ENCODE measurements around the gene NUP155.
"Not testable (repeated sequence)": the region's sequence is repeated elsewhere in the genome, so short reads cannot be mapped to it uniquely, and the experiment has no call there.

Gene NUP155

DNA sequence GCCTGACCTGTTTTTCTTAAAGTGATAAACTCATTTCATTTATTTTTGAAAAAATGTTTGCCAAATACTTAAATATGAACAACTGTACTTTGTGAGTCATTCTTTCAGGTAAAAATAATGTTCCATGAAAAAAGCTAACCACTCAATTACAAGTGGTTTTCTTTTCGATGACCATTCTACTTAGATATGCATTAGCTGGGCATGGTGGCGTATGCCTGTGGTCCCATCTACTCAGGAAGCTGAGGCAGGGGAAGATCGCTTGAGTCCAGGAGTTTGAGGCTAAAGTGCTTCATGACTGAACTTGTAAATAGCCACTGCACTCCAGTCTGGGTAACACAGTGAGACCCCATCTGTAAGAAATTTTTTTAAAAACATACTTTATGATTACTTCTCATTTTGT lies 4.2 kb upstream of the NUP155 start:
- H2AFZ ChIP-seq (ENCODE audit: low read depth, low read length) = no peak overlapping the region
- peaks cover 22% of the 10 kb centered on the region for H3K4me1 ChIP-seq (ENCODE audit: insufficient read depth, low read length)
- H3K27ac ChIP-seq (ENCODE audit: low read length) = no peak overlapping the region
- no peaks in the 10 kb centered on the region for H3K9me3 ChIP-seq (ENCODE audit: insufficient read depth, low read length, severe bottlenecking)
- no peak for TF ChIP-seq EZH2 (IDR thresholded peaks at IDR 0.05; ENCODE audit: borderline replicate concordance, low read depth, low read length, severe bottlenecking)
- TF ChIP-seq, protein P1, sequence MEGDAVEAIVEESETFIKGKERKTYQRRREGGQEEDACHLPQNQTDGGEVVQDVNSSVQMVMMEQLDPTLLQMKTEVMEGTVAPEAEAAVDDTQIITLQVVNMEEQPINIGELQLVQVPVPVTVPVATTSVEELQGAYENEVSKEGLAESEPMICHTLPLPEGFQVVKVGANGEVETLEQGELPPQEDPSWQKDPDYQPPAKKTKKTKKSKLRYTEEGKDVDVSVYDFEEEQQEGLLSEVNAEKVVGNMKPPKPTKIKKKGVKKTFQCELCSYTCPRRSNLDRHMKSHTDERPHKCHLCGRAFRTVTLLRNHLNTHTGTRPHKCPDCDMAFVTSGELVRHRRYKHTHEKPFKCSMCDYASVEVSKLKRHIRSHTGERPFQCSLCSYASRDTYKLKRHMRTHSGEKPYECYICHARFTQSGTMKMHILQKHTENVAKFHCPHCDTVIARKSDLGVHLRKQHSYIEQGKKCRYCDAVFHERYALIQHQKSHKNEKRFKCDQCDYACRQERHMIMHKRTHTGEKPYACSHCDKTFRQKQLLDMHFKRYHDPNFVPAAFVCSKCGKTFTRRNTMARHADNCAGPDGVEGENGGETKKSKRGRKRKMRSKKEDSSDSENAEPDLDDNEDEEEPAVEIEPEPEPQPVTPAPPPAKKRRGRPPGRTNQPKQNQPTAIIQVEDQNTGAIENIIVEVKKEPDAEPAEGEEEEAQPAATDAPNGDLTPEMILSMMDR (IDR thresholded peaks at IDR 0.05; ENCODE audit: borderline replicate concordance, extremely low read depth, low read length, poor library complexity, severe bottlenecking) = no peak
- H4K20me1 ChIP-seq (ENCODE audit: insufficient read depth, low read length) = no peaks in the 10 kb centered on the region
- H3K4me2 ChIP-seq (ENCODE audit: insufficient read depth, low read length) = no peak overlapping the region
- H3K4me3 ChIP-seq (ENCODE audit: low read depth in 1 of 2, low read length in 2 of 2) = no peak overlapping the region
- peaks cover 15% of the 10 kb centered on the region for H3K79me2 ChIP-seq (ENCODE audit: insufficient read depth, low read length)
- no peaks in the 10 kb centered on the region for H3K36me3 ChIP-seq (ENCODE audit: insufficient read depth, low read length)
- DNase-seq (no peak), ATAC-seq (ENCODE audit: insufficient read depth, low read depth) (no peak)
- H3K9ac ChIP-seq (ENCODE audit: low read depth, low read length) = no peak overlapping the region
- no peaks in the 10 kb centered on the region for H3K27me3 ChIP-seq (ENCODE audit: insufficient read depth, low read length, poor library complexity)

DNA sequence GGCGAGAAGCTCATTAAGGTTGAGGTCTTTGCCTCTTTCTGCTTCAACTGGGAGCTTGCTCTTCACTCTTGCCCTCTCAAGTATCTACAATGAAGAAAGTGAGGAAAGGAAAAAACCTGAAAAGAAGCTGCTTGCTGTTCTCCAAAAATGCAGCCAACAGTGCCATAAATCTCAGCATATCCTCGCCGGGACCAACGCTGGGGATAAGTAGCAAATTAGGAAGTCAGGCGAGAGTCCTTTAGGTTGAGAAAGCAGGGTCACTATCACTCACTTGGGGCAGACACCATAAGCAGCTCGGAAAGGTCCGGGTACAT lies 399 bp downstream of the NUP155 start:
- H3K36me3 ChIP-seq (ENCODE audit: insufficient read depth, low read length) = peaks cover 18% of the 10 kb centered on the region
- H3K4me1 ChIP-seq (ENCODE audit: insufficient read depth, low read length) = peaks cover 47% of the 10 kb centered on the region
- peaks cover 52% of the 10 kb centered on the region for H3K79me2 ChIP-seq (ENCODE audit: insufficient read depth, low read length)
- H3K4me3 ChIP-seq (ENCODE audit: low read depth in 1 of 2, low read length in 2 of 2) = peak overlapping the region; percentile 83 to 88; a peak in 3 of 4 replicates
- peak overlapping the region; percentile 79 for H3K27ac ChIP-seq (ENCODE audit: low read length)
- H4K20me1 ChIP-seq (ENCODE audit: insufficient read depth, low read length) = peaks cover 25% of the 10 kb centered on the region; the same call in 1 of the 2 replicates
- TF ChIP-seq, protein P1 (IDR thresholded peaks at IDR 0.05; ENCODE audit: borderline replicate concordance, extremely low read depth, low read length, poor library complexity, severe bottlenecking) = no peak
- TF ChIP-seq EZH2 (IDR thresholded peaks at IDR 0.05; ENCODE audit: borderline replicate concordance, low read depth, low read length, severe bottlenecking) = no peak
- no peaks in the 10 kb centered on the region for H3K9me3 ChIP-seq (ENCODE audit: insufficient read depth, low read length, severe bottlenecking)
- H3K4me2 ChIP-seq (ENCODE audit: insufficient read depth, low read length) = peak overlapping the region; percentile 84
- peak overlapping the region; percentile 69 for H3K9ac ChIP-seq (ENCODE audit: low read depth, low read length)
- H2AFZ ChIP-seq (ENCODE audit: low read depth, low read length) = peak overlapping the region; percentile 93
- H3K27me3 ChIP-seq (ENCODE audit: insufficient read depth, low read length, poor library complexity) = no peaks in the 10 kb centered on the region
- peak; percentile 67; the same call in 2 of the 3 replicates for ATAC-seq (ENCODE audit: insufficient read depth, low read depth)
- no peak for DNase-seq

DNA sequence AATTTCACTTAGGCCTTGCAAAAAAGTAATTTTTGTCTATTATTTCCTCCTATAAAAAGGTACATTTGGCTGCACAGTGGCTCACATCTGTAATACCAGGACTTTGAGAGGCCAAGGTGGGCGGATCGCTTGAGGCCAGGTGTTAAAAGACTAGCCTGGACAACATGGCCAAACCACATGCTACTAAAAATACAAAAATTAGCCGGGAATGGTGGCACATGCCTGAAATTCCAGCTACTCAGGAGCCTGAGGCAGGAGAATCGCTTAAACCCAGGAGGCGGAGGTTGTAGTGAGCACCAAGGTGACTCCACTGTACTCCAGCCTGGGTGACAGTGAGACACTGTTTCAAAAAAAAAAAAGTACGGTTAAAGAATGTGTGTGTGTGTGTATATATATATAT lies 15.7 kb downstream of the NUP155 start:
- Histone ChIP-seq H3K9ac (ENCODE audit: low read depth, low read length) (no peak overlapping the region), H3K9me3 (ENCODE audit: insufficient read depth, low read length, severe bottlenecking) (no peaks in the 10 kb centered on the region), H2AFZ (ENCODE audit: low read depth, low read length) (no peak overlapping the region), H4K20me1 (ENCODE audit: insufficient read depth, low read length) (no peaks in the 10 kb centered on the region; the same call in 1 of the 2 replicates), H3K27ac (ENCODE audit: low read length) (no peak overlapping the region), H3K4me3 (ENCODE audit: low read depth in 1 of 2, low read length in 2 of 2) (no peak overlapping the region), H3K4me1 (ENCODE audit: insufficient read depth, low read length) (no peaks in the 10 kb centered on the region), H3K79me2 (ENCODE audit: insufficient read depth, low read length) (peaks cover 31% of the 10 kb centered on the region), H3K36me3 (ENCODE audit: insufficient read depth, low read length) (peaks cover 88% of the 10 kb centered on the region), H3K4me2 (ENCODE audit: insufficient read depth, low read length) (no peak overlapping the region), H3K27me3 (ENCODE audit: insufficient read depth, low read length, poor library complexity) (no peaks in the 10 kb centered on the region)
- no peak for ATAC-seq (ENCODE audit: insufficient read depth, low read depth)
- no peak for TF ChIP-seq EZH2 (IDR thresholded peaks at IDR 0.05; ENCODE audit: borderline replicate concordance, low read depth, low read length, severe bottlenecking)
- TF ChIP-seq, protein P1 (IDR thresholded peaks at IDR 0.05; ENCODE audit: borderline replicate concordance, extremely low read depth, low read length, poor library complexity, severe bottlenecking) = no peak
- DNase-seq = no peak

DNA sequence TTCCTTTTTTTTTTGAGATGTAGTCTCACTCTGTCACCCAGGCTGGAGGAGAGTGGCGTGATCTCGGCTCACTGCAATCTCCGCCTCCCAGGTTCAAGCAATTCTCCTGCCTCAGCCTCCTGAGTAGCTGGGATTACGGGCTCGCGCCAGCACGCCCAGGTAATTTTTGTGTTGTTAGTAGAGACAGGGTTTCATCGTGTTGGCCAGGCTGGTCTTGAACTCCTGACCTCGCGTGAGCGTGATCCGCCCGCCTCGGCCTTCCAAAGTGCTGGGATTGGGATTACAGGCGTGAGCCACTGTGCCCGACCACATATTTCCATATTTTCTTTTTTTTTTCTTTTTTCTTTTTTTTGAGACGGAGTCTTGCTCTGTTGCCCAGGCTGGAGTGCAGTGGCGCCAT lies 28.2 kb downstream of the NUP155 start:
- H3K36me3 ChIP-seq (ENCODE audit: insufficient read depth, low read length) = peaks cover 84% of the 10 kb centered on the region
- H3K9ac ChIP-seq (ENCODE audit: low read depth, low read length); DNase-seq; H2AFZ ChIP-seq (ENCODE audit: low read depth, low read length); H3K27ac ChIP-seq (ENCODE audit: low read length); H4K20me1 ChIP-seq (ENCODE audit: insufficient read depth, low read length); H3K4me2 ChIP-seq (ENCODE audit: insufficient read depth, low read length); H3K27me3 ChIP-seq (ENCODE audit: insufficient read depth, low read length, poor library complexity); H3K4me3 ChIP-seq (ENCODE audit: low read depth in 1 of 2, low read length in 2 of 2); H3K79me2 ChIP-seq (ENCODE audit: insufficient read depth, low read length); ATAC-seq (ENCODE audit: insufficient read depth, low read depth); H3K4me1 ChIP-seq (ENCODE audit: insufficient read depth, low read length); H3K9me3 ChIP-seq (ENCODE audit: insufficient read depth, low read length, severe bottlenecking): not testable (repeated sequence)

DNA sequence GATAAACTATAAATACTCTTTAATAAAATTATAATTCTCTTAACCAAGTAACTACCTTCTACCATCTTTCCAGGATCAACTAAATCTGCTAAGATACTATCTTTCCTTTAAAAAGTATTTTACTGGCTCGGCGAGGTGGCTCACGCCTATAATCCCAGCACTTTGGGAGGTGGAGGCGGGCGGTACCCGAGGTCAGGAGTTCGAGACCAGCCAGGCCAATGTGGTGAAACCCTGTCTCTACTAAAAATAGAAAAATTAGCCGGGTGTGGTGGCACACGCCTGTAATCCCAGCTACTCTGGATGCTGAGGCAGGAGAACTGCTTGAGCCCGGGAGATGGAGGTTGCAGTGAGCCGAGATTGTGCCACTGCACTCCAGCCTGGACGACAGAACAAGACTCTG lies 36.2 kb downstream of the NUP155 start:
- ATAC-seq (ENCODE audit: insufficient read depth, low read depth); H2AFZ ChIP-seq (ENCODE audit: low read depth, low read length); H3K79me2 ChIP-seq (ENCODE audit: insufficient read depth, low read length); H3K4me3 ChIP-seq (ENCODE audit: low read depth in 1 of 2, low read length in 2 of 2); H3K9me3 ChIP-seq (ENCODE audit: insufficient read depth, low read length, severe bottlenecking); H4K20me1 ChIP-seq (ENCODE audit: insufficient read depth, low read length); H3K27ac ChIP-seq (ENCODE audit: low read length); H3K27me3 ChIP-seq (ENCODE audit: insufficient read depth, low read length, poor library complexity); H3K9ac ChIP-seq (ENCODE audit: low read depth, low read length); H3K4me2 ChIP-seq (ENCODE audit: insufficient read depth, low read length); H3K4me1 ChIP-seq (ENCODE audit: insufficient read depth, low read length); DNase-seq: not testable (repeated sequence)
- peaks cover 92% of the 10 kb centered on the region for H3K36me3 ChIP-seq (ENCODE audit: insufficient read depth, low read length)
